Right lung (tissue), 5 donors: ENCODE data around the gene CLDN7. TPM values are rescaled to one million over a fixed set of nuclear protein-coding genes. Genes with fewer than 3 reads are reported as not detected.
A peak's percentile ranks its signal among the peaks of the same experiment; 100 is the strongest.

Experiments
- DNase-seq, 2 donors: peaks; one replicate each; pipeline ENCODE4 v3.0.0-alpha.2; 2013
- polyA plus RNA-seq, 5 donors: library from polyadenylated mRNA; unstranded; fragments of 120-200 nt; gene quantifications; one replicate each; pipeline versions ENCODE4 v1.2.1 to v1.2.3, GENCODE V29; 2013; ENCODE audit warnings: inconsistent platforms in 1 of 5, low replicate concordance in 1 of 5; ENCODE audit not compliant: insufficient read length in 5 of 5, insufficient read depth in 1 of 5

CLDN7 gene
- polyA plus RNA-seq, 5 donors = 22.3 to 35.1 (median 33.6) TPM

GRCh38 chr17:7222093-7222971 is 39.9 kb downstream of the CLDN7 start:
- DNase-seq = no peak

- no peak for DNase-seq
Measured at GRCh38 chr17:7221278-7222092, 40.8 kb downstream of the CLDN7 start.

GRCh38 chr17:7220593-7221277 is 41.5 kb downstream of the CLDN7 start:
- DNase-seq = no peak

- DNase-seq = peak; percentile 83 to 86
Measured at GRCh38 chr17:7219812-7220592, 42.3 kb downstream of the CLDN7 start, which contains the start of the genes ACADVL and DLG4. TSS of gene ACADVL (plus strand) at chr17:7219938. CDS start at chr17:7219985, 47 bp downstream. TSS of gene DLG4 (minus strand) at chr17:7219836.

GRCh38 chr17:7219229-7219811 is 43.0 kb downstream of the CLDN7 start:
- no peak for DNase-seq

GRCh38 chr17:7218758-7219157 is 43.5 kb downstream of the CLDN7 start:
- DNase-seq = no peak

- DNase-seq = no peak
Measured at GRCh38 chr17:7218166-7218565, 44.1 kb downstream of the CLDN7 start.

GRCh38 chr17:7217113-7217987 is 44.9 kb downstream of the CLDN7 start:
- DNase-seq = peak; percentile 82 to 83

- DNase-seq = no peak
Measured at GRCh38 chr17:7216242-7217112, 45.8 kb downstream of the CLDN7 start.

- no peak for DNase-seq
Measured at GRCh38 chr17:7215652-7216180, 46.6 kb downstream of the CLDN7 start.

GRCh38 chr17:7215136-7215638 is 47.1 kb downstream of the CLDN7 start:
- DNase-seq = peak in 1 of 2 donors; percentile 87

- DNase-seq = peak; percentile 97 to 98
Measured at GRCh38 chr17:7214300-7215135, 47.8 kb downstream of the CLDN7 start.

GRCh38 chr17:7213895-7214299 is 48.4 kb downstream of the CLDN7 start:
- peak; percentile 84 to 90 for DNase-seq

GRCh38 chr17:7211491-7212273 is 50.6 kb downstream of the CLDN7 start:
- no peak for DNase-seq
